ENCODE results near the gene RALGPS2.

The RALGPS2 gene

GRCh38 chr1:178684111-178684510 is 40.9 kb upstream of the RALGPS2 start:
- Histone ChIP-seq H3K4me1 (ENCODE audit: control insufficient read depth, insufficient read depth, low read length) (no peaks in the 10 kb centered on the region), H3K27ac (ENCODE audit: extremely low read depth, low read depth, low read length) (no peak overlapping the region), H3K36me3 (ENCODE audit: control insufficient read depth in 2 of 2, insufficient read depth in 1 of 2, low read length in 2 of 2) (no peaks in the 10 kb centered on the region), H3K4me3 (ENCODE audit: low read depth, low read length) (no peak overlapping the region), H3K9me3 (ENCODE audit: control insufficient read depth, insufficient read depth, low read depth, low read length) (no peaks in the 10 kb centered on the region)
- no peak for TF ChIP-seq ZSCAN5A (tag by site-specific recombination; IDR thresholded peaks at IDR 0.05)
- TF ChIP-seq ZNF571 (tag by site-specific recombination; IDR thresholded peaks at IDR 0.05) = no peak
- TF ChIP-seq ZNF555 (tag by site-specific recombination; conservative IDR thresholded peaks at IDR 0.05) = no peak
- no peak for TF ChIP-seq ZNF610 (tag by site-specific recombination; IDR thresholded peaks at IDR 0.05; ENCODE audit: borderline replicate concordance)
- no peak for TF ChIP-seq ZNF426 (tag by site-specific recombination; IDR thresholded peaks at IDR 0.05)
- TF ChIP-seq SCRT1 (tag by site-specific recombination; IDR thresholded peaks at IDR 0.05; ENCODE audit: borderline replicate concordance) = no peak
- TF ChIP-seq BCL11A (tag by site-specific recombination; IDR thresholded peaks at IDR 0.05; ENCODE audit: low read depth) = no peak
- TF ChIP-seq IKZF3 (tag by site-specific recombination; IDR thresholded peaks at IDR 0.05) = no peak
- no peak for TF ChIP-seq ZNF18 (tag by site-specific recombination; IDR thresholded peaks at IDR 0.05)
- no peak for TF ChIP-seq ZNF146 (tag by site-specific recombination; IDR thresholded peaks at IDR 0.05)
- TF ChIP-seq ZNF223 (tag by site-specific recombination; IDR thresholded peaks at IDR 0.05) = no peak
- ChIA-PET CTCF (interaction anchor here (1.1 kb wide), 1 partner anchor 154 kb away, joined by 3 read pairs; no protein-coding TSS in a partner anchor), POLR2A (no interaction called here)

GRCh38 chr1:178684542-178685000 is 40.5 kb upstream of the RALGPS2 start:
- H3K27ac ChIP-seq (ENCODE audit: extremely low read depth, low read depth, low read length) = no peak overlapping the region
- H3K9me3 ChIP-seq (ENCODE audit: control insufficient read depth, insufficient read depth, low read depth, low read length) = no peaks in the 10 kb centered on the region
- H3K36me3 ChIP-seq (ENCODE audit: control insufficient read depth in 2 of 2, insufficient read depth in 1 of 2, low read length in 2 of 2) = no peaks in the 10 kb centered on the region
- ChIA-PET CTCF (no interaction called here), POLR2A (no interaction called here)
- TF ChIP-seq BCL11A (tag by site-specific recombination; IDR thresholded peaks at IDR 0.05; ENCODE audit: low read depth) (no peak), ZNF692 (tag by site-specific recombination; IDR thresholded peaks at IDR 0.05) (no peak), ZNF561 (tag by site-specific recombination; IDR thresholded peaks at IDR 0.05; ENCODE audit: borderline replicate concordance) (no peak), BCL11B (tag by site-specific recombination; IDR thresholded peaks at IDR 0.05; ENCODE audit: low read depth) (no peak), ZSCAN30 (tag by site-specific recombination; IDR thresholded peaks at IDR 0.05) (no peak), SP3 (tag by site-specific recombination; IDR thresholded peaks at IDR 0.05) (no peak), SCRT1 (tag by site-specific recombination; IDR thresholded peaks at IDR 0.05; ENCODE audit: borderline replicate concordance) (no peak), ZNF221 (tag by site-specific recombination; IDR thresholded peaks at IDR 0.05; ENCODE audit: borderline replicate concordance) (no peak), ZNF792 (tag by site-specific recombination; IDR thresholded peaks at IDR 0.05) (no peak)
- no peak overlapping the region for H3K4me3 ChIP-seq (ENCODE audit: low read depth, low read length)
- H3K4me1 ChIP-seq (ENCODE audit: control insufficient read depth, insufficient read depth, low read length) = no peaks in the 10 kb centered on the region

GRCh38 chr1:178686407-178686806 is 38.6 kb upstream of the RALGPS2 start:
- Histone ChIP-seq H3K36me3 (ENCODE audit: control insufficient read depth in 2 of 2, insufficient read depth in 1 of 2, low read length in 2 of 2) (no peaks in the 10 kb centered on the region), H3K9me3 (ENCODE audit: control insufficient read depth, insufficient read depth, low read depth, low read length) (no peaks in the 10 kb centered on the region), H3K27ac (ENCODE audit: extremely low read depth, low read depth, low read length) (no peak overlapping the region), H3K4me3 (ENCODE audit: low read depth, low read length) (no peak overlapping the region), H3K4me1 (ENCODE audit: control insufficient read depth, insufficient read depth, low read length) (no peaks in the 10 kb centered on the region)
- CTCF ChIA-PET = interaction anchor here (0.7 to 1.5 kb wide), 2 partner anchors 8 to 25 kb away, joined by 3 to 5 read pairs; no protein-coding TSS in a partner anchor
- POLR2A ChIA-PET = no interaction called here
- TF ChIP-seq HOXD13 (CRISPR knock-in tag; IDR thresholded peaks at IDR 0.05; ENCODE audit: borderline replicate concordance) (no peak), ZNF23 (tag by site-specific recombination; IDR thresholded peaks at IDR 0.05; ENCODE audit: borderline replicate concordance) (no peak), ZNF157 (tag by site-specific recombination; IDR thresholded peaks at IDR 0.05) (no peak), ZNF214 (tag by site-specific recombination; IDR thresholded peaks at IDR 0.05; ENCODE audit: borderline replicate concordance) (no peak), ZNF645 (tag by site-specific recombination; IDR thresholded peaks at IDR 0.05) (no peak), SP7 (tag by site-specific recombination; IDR thresholded peaks at IDR 0.05) (no peak), ZNF670 (tag by site-specific recombination; IDR thresholded peaks at IDR 0.05; ENCODE audit: low read depth) (no peak), ZNF704 (tag by site-specific recombination; IDR thresholded peaks at IDR 0.05) (no peak)

Data from HEK293 (cell line).